Calu3 (cell line): ENCODE data around the gene UST. TPM values are rescaled to one million over a fixed set of nuclear protein-coding genes. Genes with fewer than 3 reads are reported as not detected.

ENCODE experiments used
- BruUV-seq: library from RNA; stranded (reverse); fragments of 400-500 nt; replicated peaks from 2 replicates; lab custom pipeline; 2021; lab: Mats Ljungman, UMichigan
- CTCF ChIA-PET: fragments of 300-600 bp; sonication (Branson Sonifier 250); formaldehyde crosslinking; loops from one replicate; lab custom pipeline; 2022; ENCODE audit warnings: antibody characterized with exemption; lab: Charles Lee
- DNase-seq: peaks from one replicate; pipeline ENCODE4 v3.0.0; 2022
- H3K27ac Mint-ChIP-seq: one replicate; pipeline ENCODE4 v1.8.0; 2022; ENCODE audit warnings: mixed read lengths; ENCODE audit not compliant: unreplicated experiment
- H3K27me3 Mint-ChIP-seq: one replicate; pipeline ENCODE4 v1.8.0; 2022; ENCODE audit warnings: mixed read lengths; ENCODE audit not compliant: unreplicated experiment
- H3K36me3 Mint-ChIP-seq: one replicate; pipeline ENCODE4 v1.8.0; 2022; ENCODE audit warnings: mild to moderate bottlenecking, moderate library complexity, mixed read lengths; ENCODE audit not compliant: insufficient read depth, unreplicated experiment
- H3K4me1 Mint-ChIP-seq: one replicate; pipeline ENCODE4 v1.8.0; 2022; ENCODE audit warnings: mild to moderate bottlenecking, low read depth, mixed read lengths; ENCODE audit not compliant: unreplicated experiment
- H3K4me3 Mint-ChIP-seq: one replicate; pipeline ENCODE4 v1.8.0; 2022; ENCODE audit warnings: mild to moderate bottlenecking, low read depth, moderate library complexity, mixed read lengths; ENCODE audit not compliant: unreplicated experiment
- H3K9me3 Mint-ChIP-seq: one replicate; pipeline ENCODE4 v1.8.0; 2022; ENCODE audit warnings: low read depth, mixed read lengths; ENCODE audit not compliant: unreplicated experiment
- CTCF ChIP-seq: fragments of 200-600 bp; IDR thresholded peaks from one replicate; pipeline ENCODE4 v1.8.0; 2022; ENCODE audit warnings: antibody characterized with exemption; ENCODE audit not compliant: unreplicated experiment
- intact Hi-C: fragments of 100-400 bp; cut with micrococcal nuclease; formaldehyde crosslinking; loops from one replicate; pipeline ENCODE4 v1.10.0; 2022; ENCODE audit not compliant: unreplicated experiment
- total RNA-seq: library from RNA; stranded (reverse); gene quantifications from 2 replicates; pipeline ENCODE4 v1.2.3, GENCODE V29; 2022

The UST gene
- total RNA-seq, 1 experiment from 2014 or later, result 2.4 TPM

DNA sequence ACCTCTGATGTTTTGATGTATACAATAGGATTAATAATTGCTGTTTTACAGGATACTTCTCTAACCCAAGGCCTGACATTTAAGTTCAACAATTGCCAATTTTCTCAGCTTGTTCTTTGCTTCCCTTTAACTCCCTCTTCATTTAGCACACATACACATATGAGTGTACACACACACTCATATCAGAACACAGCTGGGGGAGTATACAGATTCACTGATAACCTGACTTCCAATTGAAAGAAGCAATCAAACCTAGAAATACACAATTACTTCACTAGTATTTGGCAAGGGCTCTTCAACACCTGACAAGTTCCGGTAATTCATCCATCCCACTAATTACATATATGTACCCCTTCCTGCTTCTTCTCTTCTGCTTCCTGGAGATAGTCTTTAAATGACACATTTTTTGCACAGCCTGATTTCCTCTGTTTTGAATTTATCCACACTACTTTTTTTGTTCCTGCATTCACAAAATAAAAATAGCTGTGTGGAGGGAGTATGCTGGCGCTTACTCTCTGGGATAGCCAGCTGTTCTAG is 11.2 kb downstream of the UST start:
- CTCF ChIA-PET, result interaction anchor here (0.6 kb wide), 1 partner anchor 12 kb away, joined by 3 read pairs; no protein-coding TSS in a partner anchor
- H3K36me3 Mint-ChIP-seq, result no peaks in the 10 kb centered on the region
- peaks cover 17% of the 10 kb centered on the region for H3K4me1 Mint-ChIP-seq

GRCh38 chr6:148758492-148758891 is 11.7 kb downstream of the UST start:
- Mint-ChIP-seq H3K27ac (no peak overlapping the region), H3K36me3 (no peaks in the 10 kb centered on the region), H3K27me3 (no peaks in the 10 kb centered on the region), H3K9me3 (no peaks in the 10 kb centered on the region), H3K4me3 (no peak overlapping the region), H3K4me1 (peaks cover 17% of the 10 kb centered on the region)
- no TSS peak for BruUV-seq
- no peak for DNase-seq
- intact Hi-C loops, result no loop called here
- CTCF ChIA-PET, result interaction anchor here (0.6 kb wide), 1 partner anchor 11 kb away, joined by 3 read pairs; no protein-coding TSS in a partner anchor
- no peak for TF ChIP-seq CTCF

More for the DNA sequence above, 11.2 kb downstream of the UST start:
- Mint-ChIP-seq H3K9me3 (no peaks in the 10 kb centered on the region), H3K27ac (no peak overlapping the region), H3K4me3 (no peak overlapping the region), H3K27me3 (no peaks in the 10 kb centered on the region)
- no TSS peak for BruUV-seq
- intact Hi-C loops, result no loop called here
- no peak for DNase-seq
- no peak for TF ChIP-seq CTCF

DNA sequence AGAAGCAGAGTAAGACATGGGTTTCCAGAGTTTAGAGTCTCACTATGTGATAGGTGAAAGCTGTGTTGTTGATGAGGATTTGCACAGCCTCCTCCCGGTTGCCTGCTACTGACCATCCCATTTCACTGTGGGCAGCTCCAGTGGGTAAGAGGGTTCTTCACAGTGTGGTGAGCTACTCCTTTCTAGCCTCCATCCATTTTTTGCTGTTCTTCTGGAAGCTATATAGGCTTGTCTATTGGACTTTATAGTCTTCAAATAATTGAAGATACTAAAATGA is 13.4 kb downstream of the UST start:
- no peaks in the 10 kb centered on the region for H3K36me3 Mint-ChIP-seq
- BruUV-seq, result no TSS peak
- DNase-seq, result no peak
- peaks cover 29% of the 10 kb centered on the region for H3K4me1 Mint-ChIP-seq
- CTCF ChIA-PET, result no interaction called here
- H3K4me3 Mint-ChIP-seq, result no peak overlapping the region
- no peak for TF ChIP-seq CTCF
- no peaks in the 10 kb centered on the region for H3K27me3 Mint-ChIP-seq
- no peak overlapping the region for H3K27ac Mint-ChIP-seq
- intact Hi-C loops, result no loop called here
- H3K9me3 Mint-ChIP-seq, result no peaks in the 10 kb centered on the region

GRCh38 chr6:148760568-148761526 is 14.0 kb downstream of the UST start:
- peak overlapping the region; percentile 51 for H3K27ac Mint-ChIP-seq
- no peaks in the 10 kb centered on the region for H3K9me3 Mint-ChIP-seq
- TF ChIP-seq CTCF, result no peak
- intact Hi-C loops, result no loop called here
- no TSS peak for BruUV-seq
- peaks cover 33% of the 10 kb centered on the region for H3K4me1 Mint-ChIP-seq
- CTCF ChIA-PET, result interaction anchor here (0.6 kb wide), 1 partner anchor 155 kb away, joined by 4 read pairs; no protein-coding TSS in a partner anchor
- H3K36me3 Mint-ChIP-seq, result no peaks in the 10 kb centered on the region
- no peaks in the 10 kb centered on the region for H3K27me3 Mint-ChIP-seq
- peak overlapping the region; percentile 44 for H3K4me3 Mint-ChIP-seq
- DNase-seq, result no peak
